Measurements from ENCODE around the gene DNAI1.

DNA sequence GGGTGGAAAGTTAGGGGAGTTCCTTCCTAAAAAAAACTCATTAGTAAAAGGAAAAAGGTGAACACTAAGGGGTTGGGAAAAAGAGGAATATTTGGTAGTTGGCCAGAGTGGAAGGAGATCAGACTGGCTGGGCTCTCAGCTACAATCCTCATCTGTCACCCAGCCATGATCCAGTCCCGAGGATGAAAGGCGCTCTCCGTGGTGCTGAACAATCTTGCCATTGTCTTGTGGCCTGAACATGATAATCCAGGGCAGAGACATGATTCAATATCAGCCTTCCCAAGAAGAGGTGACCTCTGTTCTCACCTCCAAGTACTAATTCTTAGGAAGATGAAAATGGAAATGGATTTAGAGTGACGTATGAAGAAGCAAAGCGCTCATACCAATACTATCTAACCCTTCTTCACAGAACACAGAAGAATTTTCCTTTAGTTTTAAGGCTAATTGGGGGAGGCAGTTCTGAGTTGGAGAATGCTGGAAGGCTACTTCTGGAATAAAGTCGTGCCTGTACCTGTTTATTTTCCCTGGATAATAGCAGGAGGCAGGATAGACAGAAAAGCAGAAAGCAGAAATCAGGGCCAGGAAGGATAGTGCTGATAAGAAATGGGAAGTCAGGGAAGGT, 45.3 kb upstream of the DNAI1 start:
- no peak for TF ChIP-seq POLR2AphosphoS2 (conservative IDR thresholded peaks at IDR 0.05; ENCODE audit: low read length)
- TF ChIP-seq, protein P1, sequence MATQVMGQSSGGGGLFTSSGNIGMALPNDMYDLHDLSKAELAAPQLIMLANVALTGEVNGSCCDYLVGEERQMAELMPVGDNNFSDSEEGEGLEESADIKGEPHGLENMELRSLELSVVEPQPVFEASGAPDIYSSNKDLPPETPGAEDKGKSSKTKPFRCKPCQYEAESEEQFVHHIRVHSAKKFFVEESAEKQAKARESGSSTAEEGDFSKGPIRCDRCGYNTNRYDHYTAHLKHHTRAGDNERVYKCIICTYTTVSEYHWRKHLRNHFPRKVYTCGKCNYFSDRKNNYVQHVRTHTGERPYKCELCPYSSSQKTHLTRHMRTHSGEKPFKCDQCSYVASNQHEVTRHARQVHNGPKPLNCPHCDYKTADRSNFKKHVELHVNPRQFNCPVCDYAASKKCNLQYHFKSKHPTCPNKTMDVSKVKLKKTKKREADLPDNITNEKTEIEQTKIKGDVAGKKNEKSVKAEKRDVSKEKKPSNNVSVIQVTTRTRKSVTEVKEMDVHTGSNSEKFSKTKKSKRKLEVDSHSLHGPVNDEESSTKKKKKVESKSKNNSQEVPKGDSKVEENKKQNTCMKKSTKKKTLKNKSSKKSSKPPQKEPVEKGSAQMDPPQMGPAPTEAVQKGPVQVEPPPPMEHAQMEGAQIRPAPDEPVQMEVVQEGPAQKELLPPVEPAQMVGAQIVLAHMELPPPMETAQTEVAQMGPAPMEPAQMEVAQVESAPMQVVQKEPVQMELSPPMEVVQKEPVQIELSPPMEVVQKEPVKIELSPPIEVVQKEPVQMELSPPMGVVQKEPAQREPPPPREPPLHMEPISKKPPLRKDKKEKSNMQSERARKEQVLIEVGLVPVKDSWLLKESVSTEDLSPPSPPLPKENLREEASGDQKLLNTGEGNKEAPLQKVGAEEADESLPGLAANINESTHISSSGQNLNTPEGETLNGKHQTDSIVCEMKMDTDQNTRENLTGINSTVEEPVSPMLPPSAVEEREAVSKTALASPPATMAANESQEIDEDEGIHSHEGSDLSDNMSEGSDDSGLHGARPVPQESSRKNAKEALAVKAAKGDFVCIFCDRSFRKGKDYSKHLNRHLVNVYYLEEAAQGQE (IDR thresholded peaks at IDR 0.05) = peak; percentile 92
- TF ChIP-seq, protein P2, sequence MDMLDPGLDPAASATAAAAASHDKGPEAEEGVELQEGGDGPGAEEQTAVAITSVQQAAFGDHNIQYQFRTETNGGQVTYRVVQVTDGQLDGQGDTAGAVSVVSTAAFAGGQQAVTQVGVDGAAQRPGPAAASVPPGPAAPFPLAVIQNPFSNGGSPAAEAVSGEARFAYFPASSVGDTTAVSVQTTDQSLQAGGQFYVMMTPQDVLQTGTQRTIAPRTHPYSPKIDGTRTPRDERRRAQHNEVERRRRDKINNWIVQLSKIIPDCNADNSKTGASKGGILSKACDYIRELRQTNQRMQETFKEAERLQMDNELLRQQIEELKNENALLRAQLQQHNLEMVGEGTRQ (IDR thresholded peaks at IDR 0.05) = no peak
- TF ChIP-seq, protein P3, sequence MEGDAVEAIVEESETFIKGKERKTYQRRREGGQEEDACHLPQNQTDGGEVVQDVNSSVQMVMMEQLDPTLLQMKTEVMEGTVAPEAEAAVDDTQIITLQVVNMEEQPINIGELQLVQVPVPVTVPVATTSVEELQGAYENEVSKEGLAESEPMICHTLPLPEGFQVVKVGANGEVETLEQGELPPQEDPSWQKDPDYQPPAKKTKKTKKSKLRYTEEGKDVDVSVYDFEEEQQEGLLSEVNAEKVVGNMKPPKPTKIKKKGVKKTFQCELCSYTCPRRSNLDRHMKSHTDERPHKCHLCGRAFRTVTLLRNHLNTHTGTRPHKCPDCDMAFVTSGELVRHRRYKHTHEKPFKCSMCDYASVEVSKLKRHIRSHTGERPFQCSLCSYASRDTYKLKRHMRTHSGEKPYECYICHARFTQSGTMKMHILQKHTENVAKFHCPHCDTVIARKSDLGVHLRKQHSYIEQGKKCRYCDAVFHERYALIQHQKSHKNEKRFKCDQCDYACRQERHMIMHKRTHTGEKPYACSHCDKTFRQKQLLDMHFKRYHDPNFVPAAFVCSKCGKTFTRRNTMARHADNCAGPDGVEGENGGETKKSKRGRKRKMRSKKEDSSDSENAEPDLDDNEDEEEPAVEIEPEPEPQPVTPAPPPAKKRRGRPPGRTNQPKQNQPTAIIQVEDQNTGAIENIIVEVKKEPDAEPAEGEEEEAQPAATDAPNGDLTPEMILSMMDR (IDR thresholded peaks at IDR 0.05) = no peak
- TF ChIP-seq, protein P4, sequence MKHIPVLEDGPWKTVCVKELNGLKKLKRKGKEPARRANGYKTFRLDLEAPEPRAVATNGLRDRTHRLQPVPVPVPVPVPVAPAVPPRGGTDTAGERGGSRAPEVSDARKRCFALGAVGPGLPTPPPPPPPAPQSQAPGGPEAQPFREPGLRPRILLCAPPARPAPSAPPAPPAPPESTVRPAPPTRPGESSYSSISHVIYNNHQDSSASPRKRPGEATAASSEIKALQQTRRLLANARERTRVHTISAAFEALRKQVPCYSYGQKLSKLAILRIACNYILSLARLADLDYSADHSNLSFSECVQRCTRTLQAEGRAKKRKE (CRISPR knock-in tag; IDR thresholded peaks at IDR 0.05; ENCODE audit: low read depth) = no peak
- TF ChIP-seq, protein P5, sequence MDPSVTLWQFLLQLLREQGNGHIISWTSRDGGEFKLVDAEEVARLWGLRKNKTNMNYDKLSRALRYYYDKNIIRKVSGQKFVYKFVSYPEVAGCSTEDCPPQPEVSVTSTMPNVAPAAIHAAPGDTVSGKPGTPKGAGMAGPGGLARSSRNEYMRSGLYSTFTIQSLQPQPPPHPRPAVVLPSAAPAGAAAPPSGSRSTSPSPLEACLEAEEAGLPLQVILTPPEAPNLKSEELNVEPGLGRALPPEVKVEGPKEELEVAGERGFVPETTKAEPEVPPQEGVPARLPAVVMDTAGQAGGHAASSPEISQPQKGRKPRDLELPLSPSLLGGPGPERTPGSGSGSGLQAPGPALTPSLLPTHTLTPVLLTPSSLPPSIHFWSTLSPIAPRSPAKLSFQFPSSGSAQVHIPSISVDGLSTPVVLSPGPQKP (IDR thresholded peaks at IDR 0.05; ENCODE audit: low read depth, low read length) = no peak
